Neuronal stem cell (in vitro differentiated cells): Measurements from ENCODE around the gene CTSF. TPM values are rescaled to one million over a fixed set of nuclear protein-coding genes. Genes with fewer than 3 reads are reported as not detected.

Source experiments
- DNase-seq: peaks from one replicate; pipeline ENCODE4 v3.0.0-alpha.2; 2013; ENCODE audit warnings: low spot score
- H2AFZ ChIP-seq: one replicate; pipeline ENCODE4 v1.6.1; 2013; ENCODE audit warnings: mild to moderate bottlenecking, low read length, inconsistent platforms
- H2AK5ac ChIP-seq: 2 replicates; pipeline ENCODE4 v1.6.1; 2013; ENCODE audit warnings: low read depth, mild to moderate bottlenecking, inconsistent platforms, low read length, moderate library complexity, mixed read lengths
- H2BK120ac ChIP-seq: 2 replicates; pipeline ENCODE4 v1.6.1; 2013; ENCODE audit warnings: low read depth, mild to moderate bottlenecking, inconsistent platforms, low read length, moderate library complexity, mixed read lengths
- H2BK12ac ChIP-seq: one replicate; pipeline ENCODE4 v1.6.1; 2013; ENCODE audit warnings: low read length, inconsistent platforms
- H2BK15ac ChIP-seq: 2 replicates; pipeline ENCODE4 v1.6.1; 2013; ENCODE audit warnings: mild to moderate bottlenecking, low read length, inconsistent platforms, mixed read lengths
- H2BK5ac ChIP-seq: one replicate; pipeline ENCODE4 v1.6.1; 2013; ENCODE audit warnings: inconsistent platforms, mild to moderate bottlenecking, low read length, moderate library complexity
- H3K14ac ChIP-seq: one replicate; pipeline ENCODE4 v1.6.1; 2013; ENCODE audit warnings: low read length, inconsistent platforms
- H3K18ac ChIP-seq: 2 replicates; pipeline ENCODE4 v1.6.1; 2013; ENCODE audit warnings: low read length, inconsistent platforms
- H3K23ac ChIP-seq: 2 replicates; pipeline ENCODE4 v1.6.1; 2013; ENCODE audit warnings: low read depth, mild to moderate bottlenecking, mixed read lengths, low read length, inconsistent platforms; ENCODE audit not compliant: poor library complexity
- H3K27ac ChIP-seq: replicated peaks from 3 replicates; pipeline ENCODE4 v1.5.1; 2013; ENCODE audit warnings: low read length, inconsistent platforms
- H3K27me3 ChIP-seq, 3 experiments: 2 replicates each; pipeline ENCODE4 v1.6.1; 2013; ENCODE audit warnings: low read length in 3 of 3, mild to moderate bottlenecking in 2 of 3, inconsistent platforms in 1 of 3, low read depth in 1 of 3, mixed read lengths in 1 of 3, moderate library complexity in 1 of 3; ENCODE audit not compliant: control insufficient read depth in 3 of 3, insufficient read depth in 3 of 3
- H3K36me3 ChIP-seq, 2 donors: replicated peaks in 1 of 2; 2 replicates each; pipeline ENCODE4 v1.6.1; 2013; ENCODE audit warnings: low read length in 2 of 2; ENCODE audit not compliant: control insufficient read depth in 2 of 2, insufficient read depth in 2 of 2
- H3K4ac ChIP-seq: 2 replicates; pipeline ENCODE4 v1.6.1; 2013; ENCODE audit warnings: inconsistent platforms, mild to moderate bottlenecking, low read length, moderate library complexity
- H3K4me1 ChIP-seq, 2 donors: 1 replicate in 1 of 2; 2 replicates in 1 of 2; pipeline ENCODE4 v1.6.1; 2013; ENCODE audit warnings: low read length in 2 of 2, low read depth in 1 of 2; ENCODE audit not compliant: control insufficient read depth in 2 of 2, insufficient read depth in 1 of 2
- H3K4me2 ChIP-seq: one replicate; pipeline ENCODE4 v1.6.1; 2013; ENCODE audit warnings: mild to moderate bottlenecking, low read length, inconsistent platforms; ENCODE audit not compliant: insufficient read depth, poor library complexity, severe bottlenecking
- H3K4me3 ChIP-seq, 2 donors: 2 replicates each; pipeline ENCODE4 v1.5.1; 2013; ENCODE audit warnings: low read length in 2 of 2, mild to moderate bottlenecking in 2 of 2, inconsistent platforms in 1 of 2, moderate library complexity in 1 of 2
- H3K79me1 ChIP-seq: one replicate; pipeline ENCODE4 v1.6.1; 2013; ENCODE audit warnings: low read depth, mild to moderate bottlenecking, inconsistent platforms, low read length, moderate library complexity
- H3K9ac ChIP-seq: one replicate; pipeline ENCODE4 v1.6.1; 2013; ENCODE audit warnings: mild to moderate bottlenecking, low read depth, low read length, inconsistent platforms; ENCODE audit not compliant: poor library complexity
- H3K9me3 ChIP-seq, 2 donors: replicated peaks in 1 of 2; 2 replicates each; pipeline versions ENCODE3 to v1.6.1; 2013; ENCODE audit warnings: low read length in 2 of 2, mild to moderate bottlenecking in 2 of 2, inconsistent platforms in 1 of 2, low read depth in 1 of 2, mixed read lengths in 1 of 2, moderate library complexity in 1 of 2; ENCODE audit not compliant: control insufficient read depth in 2 of 2, insufficient read depth in 1 of 2
- H4K8ac ChIP-seq: one replicate; pipeline ENCODE4 v1.6.1; 2013; ENCODE audit warnings: low read depth, mild to moderate bottlenecking, inconsistent platforms, low read length, moderate library complexity
- H4K91ac ChIP-seq: one replicate; pipeline ENCODE4 v1.6.1; 2013; ENCODE audit warnings: low read length, low read depth, mild to moderate bottlenecking, inconsistent platforms; ENCODE audit not compliant: poor library complexity
- WGBS, 2 donors: extraction: QIAGEN DNeasy Blood & Tissue Kit; methylation state at CpG; one replicate each; pipeline ENCODE4 v1.1.7; 2013; ENCODE audit warnings: missing lambda C conversion rate in 2 of 2, mixed read lengths in 1 of 2; ENCODE audit not compliant: insufficient read length in 2 of 2, insufficient replicate concordance in 1 of 2; ENCODE audit errors: extremely low coverage in 2 of 2; 5-methylcytosine and 5-hydroxymethylcytosine counted together
- polyA plus RNA-seq, 2 experiments: library from polyadenylated mRNA; stranded (reverse); fragments of 200-250 nt; gene quantifications; one replicate each; pipeline ENCODE4 v1.2.3, GENCODE V29; 2013

The CTSF gene
- polyA plus RNA-seq (2013, experiment 1 of 2): 1.3 TPM
- 1.2 TPM for polyA plus RNA-seq (2013, experiment 2 of 2)

DNA sequence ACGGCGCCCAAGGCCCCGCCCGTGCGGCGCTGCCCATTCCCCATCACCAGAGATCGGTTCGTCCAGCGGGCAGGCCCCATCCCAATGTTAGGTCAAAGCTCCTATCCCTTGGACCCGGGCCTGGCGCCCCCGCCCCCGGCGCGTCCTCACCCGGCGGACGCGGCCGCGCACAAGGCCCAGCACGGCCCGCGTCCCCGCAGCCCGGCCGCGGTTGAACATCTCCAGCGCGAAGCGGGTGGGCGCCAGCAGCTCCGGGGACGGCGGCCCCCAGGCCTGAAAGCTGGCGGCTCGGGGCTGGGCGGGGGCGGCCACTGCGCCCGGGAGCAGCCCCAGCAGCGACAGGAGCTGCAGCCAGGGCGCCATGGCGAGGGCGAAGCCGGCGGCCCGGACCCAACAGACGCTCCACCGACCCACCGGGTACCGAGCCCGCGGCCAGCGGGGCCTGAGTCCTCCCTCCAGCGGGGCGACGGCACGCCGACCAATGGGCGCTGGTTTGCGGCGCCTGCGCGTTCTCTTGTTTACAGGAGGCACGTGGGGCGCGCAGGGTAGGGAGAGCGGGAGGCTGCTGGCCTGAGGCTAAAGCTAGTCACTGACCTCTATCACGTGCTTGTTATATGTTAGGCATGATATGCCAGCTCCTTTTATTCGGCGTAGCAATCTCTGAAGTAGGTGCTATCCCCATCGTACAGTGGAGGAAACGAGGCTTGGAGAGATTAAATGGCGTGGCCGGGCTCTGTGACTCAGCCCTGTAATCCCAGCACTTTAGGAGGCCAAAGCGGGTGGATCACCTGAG lies at the start of gene CTSF:
Gene CTSF (minus strand): TSS at position 483 of the 793 bp plus-strand sequence. CDS start 120 bp downstream, at position 363.
- no peak within 1 kb of the TSS for H2AFZ ChIP-seq
- peak within 1 kb of the TSS in 1 of 2 donors; percentile 55 for H3K4me3 ChIP-seq
- peak within 1 kb of the TSS; percentile 8 for H2BK12ac ChIP-seq
- peak within 1 kb of the TSS; percentile 4 for H3K9ac ChIP-seq
- H3K4ac ChIP-seq: no peak within 1 kb of the TSS
- no peak within 1 kb of the TSS for H2BK5ac ChIP-seq
- H2BK120ac ChIP-seq: no peak within 1 kb of the TSS
- H3K4me1 ChIP-seq: peaks cover 9 to 13% of the 10 kb centered on the region in 2 donors
- no peaks in the 10 kb centered on the region for H3K79me1 ChIP-seq
- no peak for DNase-seq
- H4K91ac ChIP-seq: no peak within 1 kb of the TSS
- WGBS, 2 donors: no CpG with 5 or more reads among the region's 77 CpGs
- peak within 1 kb of the TSS; percentile 56 for H3K18ac ChIP-seq
- H3K27me3 ChIP-seq: peaks cover 0 to 4% (median 0%) of the 10 kb centered on the region in 3 experiments
- H4K8ac ChIP-seq: peak within 1 kb of the TSS; percentile 82
- no peaks in the 10 kb centered on the region for H3K36me3 ChIP-seq
- peak within 1 kb of the TSS; percentile 4 for H3K4me2 ChIP-seq
- H2BK15ac ChIP-seq: no peak within 1 kb of the TSS
- H3K14ac ChIP-seq: peak within 1 kb of the TSS; percentile 56
- no peaks in the 10 kb centered on the region for H3K9me3 ChIP-seq
- H3K27ac ChIP-seq: no peak within 1 kb of the TSS
- H3K23ac ChIP-seq: no peak within 1 kb of the TSS
- H2AK5ac ChIP-seq: peak within 1 kb of the TSS; percentile 27

DNA sequence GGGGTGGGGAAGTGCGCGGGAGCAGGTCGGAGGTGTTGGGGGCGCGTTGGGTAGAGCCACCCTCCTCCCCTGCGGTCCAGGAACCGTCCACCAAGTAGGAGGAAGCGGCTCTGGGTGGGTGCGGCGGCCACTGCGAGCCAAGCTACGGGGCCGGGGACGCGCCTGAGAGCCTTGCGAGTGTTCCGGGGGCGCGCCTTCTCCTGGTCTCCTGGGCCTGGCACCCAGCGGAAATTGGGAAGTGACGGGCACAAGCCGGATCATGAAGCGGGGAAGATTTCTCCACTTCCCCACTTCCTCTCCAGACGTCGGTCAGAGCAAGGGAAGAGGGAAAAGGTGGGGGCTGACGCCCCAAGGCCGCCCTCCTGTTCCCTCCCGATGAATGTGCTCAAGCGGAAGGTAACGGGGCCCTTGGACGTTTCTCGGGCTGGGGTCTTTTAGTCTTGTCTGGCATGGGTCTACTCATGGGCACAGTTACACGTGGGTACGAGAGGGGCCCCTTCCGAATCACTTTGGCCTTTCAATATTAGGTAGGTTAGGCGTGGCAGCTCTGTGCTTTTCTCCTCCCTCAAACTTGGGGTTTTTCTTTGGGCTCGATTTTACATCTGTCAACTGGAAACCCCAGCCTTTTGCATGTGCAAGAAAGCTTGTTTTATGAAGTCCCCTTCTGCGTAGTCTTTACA lies 48.9 kb upstream of the CTSF start:
- peak overlapping the region; percentile 71 for H3K4me2 ChIP-seq
- H3K9me3 ChIP-seq: no peaks in the 10 kb centered on the region
- H3K27ac ChIP-seq: no peak overlapping the region
- H3K14ac ChIP-seq: no peak overlapping the region
- H3K4me3 ChIP-seq: peak overlapping the region; percentile 84 to 95
- H2BK5ac ChIP-seq: peak overlapping the region; percentile 91
- peak overlapping the region; percentile 86 for H3K18ac ChIP-seq
- H2AK5ac ChIP-seq: peak overlapping the region; percentile 42
- peaks cover 8 to 48% of the 10 kb centered on the region in 2 donors for H3K36me3 ChIP-seq
- peaks cover 3% of the 10 kb centered on the region for H3K79me1 ChIP-seq
- H4K8ac ChIP-seq: no peak overlapping the region
- H2BK12ac ChIP-seq: no peak overlapping the region
- no CpG with 5 or more reads among the region's 38 CpGs for WGBS, 2 donors
- no peak overlapping the region for H3K4ac ChIP-seq
- H3K4me1 ChIP-seq: peaks cover 12 to 16% of the 10 kb centered on the region in 2 donors
- H3K9ac ChIP-seq: peak overlapping the region; percentile 97
- H2BK15ac ChIP-seq: no peak overlapping the region
- H4K91ac ChIP-seq: no peak overlapping the region
- H3K27me3 ChIP-seq: no peaks in the 10 kb centered on the region
- H2BK120ac ChIP-seq: no peak overlapping the region
- H3K23ac ChIP-seq: peak overlapping the region; percentile 95
- DNase-seq: no peak
- H2AFZ ChIP-seq: peak overlapping the region; percentile 85

DNA sequence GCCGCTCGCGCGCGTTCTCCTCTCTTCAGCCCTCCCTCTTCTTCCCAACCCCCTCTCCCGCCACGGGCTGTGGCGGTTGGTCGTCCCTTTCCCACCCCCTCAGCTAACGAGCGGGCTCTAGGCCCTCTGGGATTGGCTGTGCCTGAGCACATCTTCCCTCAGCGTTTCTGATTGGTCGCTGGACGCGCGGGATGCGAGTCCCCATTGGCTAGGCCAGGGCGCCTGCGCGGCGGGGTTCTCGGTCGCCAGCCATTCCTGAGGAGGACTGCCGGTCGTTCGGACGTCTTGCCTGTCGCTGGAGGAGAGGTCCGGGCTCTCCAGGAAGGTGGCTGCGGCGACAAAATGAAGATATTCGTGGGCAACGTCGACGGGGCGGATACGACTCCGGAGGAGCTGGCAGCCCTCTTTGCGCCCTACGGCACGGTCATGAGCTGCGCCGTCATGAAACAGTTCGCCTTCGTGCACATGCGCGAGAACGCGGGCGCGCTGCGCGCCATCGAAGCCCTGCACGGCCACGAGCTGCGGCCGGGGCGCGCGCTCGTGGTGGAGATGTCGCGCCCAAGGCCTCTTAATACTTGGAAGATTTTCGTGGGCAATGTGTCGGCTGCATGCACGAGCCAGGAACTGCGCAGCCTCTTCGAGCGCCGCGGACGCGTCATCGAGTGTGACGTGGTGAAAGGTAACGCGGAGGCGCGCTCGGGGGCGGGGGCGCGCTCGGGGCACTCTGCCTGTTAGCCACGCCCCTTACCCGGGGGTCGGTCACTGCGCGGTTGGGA lies 48.2 kb upstream of the CTSF start, which contains the start of gene RBM14:
Gene RBM14 (plus strand): TSS at position 252 of the 776 bp plus-strand sequence. CDS start 91 bp downstream, at position 343.
- peak within 1 kb of the TSS; percentile 96 for H3K27ac ChIP-seq
- H3K79me1 ChIP-seq: peaks cover 3% of the 10 kb centered on the region
- peak within 1 kb of the TSS; percentile 1 for H2BK12ac ChIP-seq
- no peaks in the 10 kb centered on the region for H3K9me3 ChIP-seq
- DNase-seq: peak; percentile 99
- H3K27me3 ChIP-seq: no peaks in the 10 kb centered on the region
- no CpG with 5 or more reads among the region's 90 CpGs for WGBS, 2 donors
- H3K4me3 ChIP-seq: peak within 1 kb of the TSS; percentile 84 to 95
- H3K4ac ChIP-seq: no peak within 1 kb of the TSS
- H3K4me1 ChIP-seq: peaks cover 12 to 16% of the 10 kb centered on the region in 2 donors
- peak within 1 kb of the TSS; percentile 74 for H3K4me2 ChIP-seq
- H3K36me3 ChIP-seq: peaks cover 8 to 41% of the 10 kb centered on the region in 2 donors
- peak within 1 kb of the TSS; percentile 95 for H3K23ac ChIP-seq
- no peak within 1 kb of the TSS for H2BK120ac ChIP-seq
- H4K8ac ChIP-seq: no peak within 1 kb of the TSS
- peak within 1 kb of the TSS; percentile 94 for H3K14ac ChIP-seq
- H3K9ac ChIP-seq: peak within 1 kb of the TSS; percentile 97
- peak within 1 kb of the TSS; percentile 85 for H2AFZ ChIP-seq
- no peak within 1 kb of the TSS for H2BK15ac ChIP-seq
- H2BK5ac ChIP-seq: peak within 1 kb of the TSS; percentile 91
- peak within 1 kb of the TSS; percentile 68 for H4K91ac ChIP-seq
- H2AK5ac ChIP-seq: peak within 1 kb of the TSS; percentile 68
- peak within 1 kb of the TSS; percentile 98 for H3K18ac ChIP-seq
